Activated CD4-positive, alpha-beta T cell treated with anti-CD3 and anti-CD28 coated beads, Interleukin-2, Interleukin-6, amounts not matched to agents 100 ng/mL and 50 ng/mL, durations not matched to agents 16 hours and 8 hours (primary cell): ENCODE results near the gene SAMD4B.

Experiments
- DNase-seq: peaks from one replicate; pipeline ENCODE4 v3.0.0-alpha.2; 2020

Gene SAMD4B

GRCh38 chr19:39410017-39410830 lies 68.0 kb downstream of the SAMD4B start:
- DNase-seq: peak; percentile 69

- DNase-seq: no peak
These were observed 68.5 kb downstream of the SAMD4B start for GRCh38 chr19:39410831-39411080.

GRCh38 chr19:39411081-39411831 lies 69.0 kb downstream of the SAMD4B start:
- DNase-seq: no peak

- DNase-seq: peak; percentile 93
These were observed 69.5 kb downstream of the SAMD4B start for GRCh38 chr19:39411832-39412099.

GRCh38 chr19:39412100-39412866 lies 70.1 kb downstream of the SAMD4B start, which contains the start of gene PLEKHG2:
Gene PLEKHG2 (plus strand): TSS chr19:39412669. CDS start chr19:39414087, 1,418 bp downstream.
- peak; percentile 98 for DNase-seq

GRCh38 chr19:39412867-39413271 lies 70.6 kb downstream of the SAMD4B start:
- no peak for DNase-seq

GRCh38 chr19:39413272-39413910 lies 71.2 kb downstream of the SAMD4B start:
- no peak for DNase-seq

- DNase-seq: no peak
These were observed 71.8 kb downstream of the SAMD4B start for GRCh38 chr19:39413911-39414608.

- no peak for DNase-seq
These were observed 73.2 kb downstream of the SAMD4B start for GRCh38 chr19:39415111-39416046.

GRCh38 chr19:39416152-39417120 lies 74.2 kb downstream of the SAMD4B start:
- no peak for DNase-seq

GRCh38 chr19:39417463-39418181 lies 75.4 kb downstream of the SAMD4B start:
- no peak for DNase-seq

- DNase-seq: no peak
These were observed 76.8 kb downstream of the SAMD4B start for GRCh38 chr19:39419003-39419402.

GRCh38 chr19:39420769-39421168 lies 78.5 kb downstream of the SAMD4B start:
- DNase-seq: no peak

GRCh38 chr19:39422020-39422419 lies 79.8 kb downstream of the SAMD4B start:
- DNase-seq: no peak

GRCh38 chr19:39423258-39424086 lies 81.3 kb downstream of the SAMD4B start:
- DNase-seq: no peak

GRCh38 chr19:39424934-39425333 lies 82.7 kb downstream of the SAMD4B start:
- no peak for DNase-seq

GRCh38 chr19:39425744-39426143 lies 83.5 kb downstream of the SAMD4B start:
- DNase-seq: no peak

- DNase-seq: no peak
These were observed 83.9 kb downstream of the SAMD4B start for GRCh38 chr19:39426170-39426569.

GRCh38 chr19:39427707-39428106 lies 85.5 kb downstream of the SAMD4B start:
- DNase-seq: no peak
